HG02623 (cell line): ENCODE results near the gene FIBCD1.

Source experiments
- ATAC-seq: cut with Tn5 transposase; IDR thresholded peaks from one replicate; pipeline ENCODE4 v1.9.1; 2021; ENCODE audit warnings: moderate library complexity; ENCODE audit not compliant: unreplicated experiment

FIBCD1 gene

DNA sequence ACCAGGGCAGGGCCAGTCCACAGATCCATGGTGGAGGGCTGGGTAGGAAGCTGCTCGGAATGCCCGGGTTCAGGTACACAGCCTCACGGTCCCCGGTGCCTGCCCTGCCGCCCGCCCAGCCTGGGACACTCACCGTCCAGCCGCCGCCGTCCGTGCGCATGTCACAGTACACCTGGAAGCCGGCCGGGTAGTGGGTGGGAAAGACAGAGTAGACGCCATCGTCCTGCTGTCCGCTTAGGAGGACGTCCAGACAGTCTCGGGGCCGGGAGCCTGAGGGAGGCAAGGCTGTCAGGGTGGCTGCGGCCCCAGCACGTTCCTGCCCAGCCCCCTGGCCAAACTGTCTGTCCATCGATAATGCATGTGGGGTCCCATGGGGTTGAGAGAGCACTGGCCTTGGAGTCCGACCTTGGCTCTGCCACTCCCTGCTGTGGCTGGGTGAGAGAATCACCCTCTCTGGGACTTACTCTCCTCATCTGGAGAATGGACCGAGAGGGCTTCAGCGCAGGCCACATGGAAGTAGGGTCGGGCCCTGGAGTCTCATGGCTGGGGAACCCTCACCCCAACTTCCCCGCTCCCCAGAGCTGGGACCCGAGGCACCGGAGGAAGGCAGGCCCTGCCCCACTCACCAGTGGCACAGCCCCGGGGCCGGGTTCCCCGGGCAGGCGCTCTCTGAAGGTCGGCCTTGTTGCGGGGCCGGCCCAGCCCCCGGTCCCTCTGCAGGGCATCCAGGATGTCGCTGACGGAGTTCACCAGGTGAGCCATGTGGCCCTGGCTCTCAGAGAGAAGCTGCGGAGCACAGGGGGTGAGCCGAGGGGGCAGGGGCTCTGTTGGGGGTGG lies 15.2 kb downstream of the FIBCD1 start:
- no peak for ATAC-seq

DNA sequence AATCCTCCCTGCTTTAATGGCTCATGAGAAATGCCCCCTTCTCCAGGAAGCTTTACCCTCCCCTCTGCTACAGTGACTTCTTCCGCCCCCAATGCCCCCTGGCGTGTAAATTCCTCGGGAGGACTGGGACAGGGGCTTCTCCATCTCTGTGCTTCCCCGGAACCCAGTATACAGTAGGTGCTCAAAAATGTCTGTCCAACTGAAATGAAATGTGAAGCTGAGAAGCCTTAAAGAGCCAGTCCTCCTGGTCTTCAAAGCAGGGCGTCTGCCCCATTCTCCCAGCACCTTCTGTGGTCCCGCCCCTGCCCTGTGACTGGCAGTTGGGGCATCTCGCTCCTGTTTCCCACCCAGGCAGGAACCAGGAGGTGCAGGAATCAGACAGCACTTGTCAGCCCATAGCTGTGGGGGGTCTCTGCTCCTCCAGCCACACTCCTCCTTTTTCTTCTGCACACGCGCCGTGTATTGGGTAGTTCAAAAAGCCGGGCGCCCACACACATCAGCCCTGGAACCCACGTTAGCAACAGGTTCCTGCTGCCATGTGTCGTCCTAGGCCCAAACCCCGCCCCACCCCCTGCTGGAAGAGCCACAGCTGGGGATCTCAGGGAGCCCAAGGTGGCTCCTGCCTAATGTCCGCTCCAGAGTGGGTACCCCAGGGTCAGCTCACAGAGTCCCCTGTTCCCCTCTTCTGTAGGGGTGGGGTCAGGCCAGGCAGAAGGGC lies 16.0 kb downstream of the FIBCD1 start:
- ATAC-seq, result no peak

DNA sequence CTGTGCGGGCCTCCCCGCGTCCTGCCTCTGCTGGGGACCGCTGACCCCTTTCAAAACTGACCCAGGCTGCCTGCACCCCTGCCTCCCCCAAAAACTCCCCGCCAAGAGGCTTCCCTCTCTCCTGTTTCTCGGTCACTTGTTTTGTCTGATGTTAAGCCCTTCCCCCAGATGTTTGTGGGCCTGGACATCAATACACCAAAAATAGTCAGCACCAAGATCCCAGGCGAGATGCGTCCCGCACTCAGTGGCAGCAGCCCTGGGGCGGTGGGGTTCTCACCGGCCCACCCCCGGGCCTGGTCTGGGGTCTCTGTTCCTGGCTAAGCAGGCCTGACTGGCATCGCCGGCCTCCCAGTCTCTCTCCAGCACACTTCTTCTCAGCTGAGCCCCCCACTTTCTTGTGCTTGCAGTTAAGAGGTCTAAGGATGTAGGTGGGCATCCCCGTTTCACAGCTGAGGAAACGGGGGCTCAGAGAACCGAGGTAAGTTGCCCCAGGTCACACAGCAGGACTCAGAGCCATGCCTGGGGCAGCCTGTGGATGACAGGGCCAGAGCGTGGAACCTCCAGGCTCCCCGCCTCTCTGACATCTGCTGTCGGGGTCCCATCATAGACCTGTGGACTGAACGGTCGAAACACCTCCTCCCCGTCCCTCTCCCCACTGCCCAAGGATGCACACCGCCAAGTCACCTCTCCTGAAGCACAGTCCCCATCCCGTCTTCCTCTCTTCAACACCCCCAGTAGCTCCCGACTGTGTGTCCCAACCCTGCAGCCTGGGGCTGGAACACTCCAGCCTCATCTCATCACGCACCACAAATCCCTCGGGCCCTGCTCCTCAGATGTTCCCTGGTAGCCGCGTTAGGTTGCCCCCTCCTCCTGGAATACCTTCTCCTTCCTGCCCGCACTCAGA lies 16.8 kb downstream of the FIBCD1 start:
- ATAC-seq, result no peak

DNA sequence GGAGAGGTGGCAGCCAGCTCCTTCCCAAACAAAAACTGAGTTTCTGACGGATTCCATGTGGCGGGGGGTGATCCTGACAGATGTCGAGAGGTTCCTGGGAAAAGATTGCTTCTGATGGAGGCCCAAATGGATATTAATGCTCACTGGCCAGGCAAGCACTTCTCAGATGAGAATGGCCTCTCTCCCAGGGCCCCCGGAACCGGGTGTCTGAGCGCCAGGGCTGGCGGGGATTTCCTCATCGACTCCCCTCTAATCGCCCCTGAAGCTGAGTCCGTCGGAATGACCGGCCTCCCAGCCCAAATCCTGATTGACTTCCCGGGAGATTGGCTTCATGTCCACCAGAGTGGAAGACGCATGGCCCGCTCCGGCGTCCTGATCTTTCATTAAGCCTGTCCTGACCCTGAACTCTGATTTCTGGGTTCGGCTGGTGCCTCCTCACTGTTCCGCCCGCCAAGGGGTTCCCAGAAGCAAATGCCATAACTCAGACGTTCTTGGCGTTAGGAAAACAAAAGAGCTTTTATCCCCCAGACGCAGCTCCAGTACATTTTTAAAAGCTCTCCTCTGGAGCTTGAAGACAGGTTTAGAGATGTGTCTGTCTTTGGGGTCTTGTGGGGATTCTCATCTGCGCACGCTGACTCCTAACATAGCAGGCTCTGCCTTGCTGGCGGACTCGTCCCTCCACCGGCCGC lies 17.6 kb downstream of the FIBCD1 start:
- no peak for ATAC-seq

DNA sequence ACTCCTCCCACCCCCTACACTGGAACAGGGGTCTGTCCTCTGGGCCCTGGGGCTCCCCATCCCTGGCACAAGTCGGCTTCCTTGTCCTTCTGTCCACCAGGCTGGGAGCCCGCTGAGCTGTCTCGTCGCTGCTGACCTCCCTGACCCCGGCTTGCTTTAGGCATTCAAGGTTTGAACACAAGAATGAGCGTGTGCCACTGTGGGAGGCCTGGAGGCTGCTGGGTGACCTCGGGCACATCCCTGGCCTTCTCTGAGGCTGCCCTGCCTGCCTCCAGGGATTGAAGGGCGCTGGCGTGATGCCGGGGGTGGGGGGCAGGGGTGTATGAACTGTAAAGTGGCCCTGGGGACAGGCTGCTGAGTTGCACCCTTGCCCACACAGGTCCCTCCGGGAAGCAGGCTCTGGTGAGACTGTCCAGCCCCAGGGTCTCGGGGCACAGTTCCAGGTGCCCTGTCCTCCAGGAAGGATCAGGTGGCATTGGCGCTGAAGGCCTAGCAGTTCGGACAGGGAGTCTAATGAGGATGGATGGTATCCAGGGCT lies 18.2 kb downstream of the FIBCD1 start:
- ATAC-seq, result no peak

DNA sequence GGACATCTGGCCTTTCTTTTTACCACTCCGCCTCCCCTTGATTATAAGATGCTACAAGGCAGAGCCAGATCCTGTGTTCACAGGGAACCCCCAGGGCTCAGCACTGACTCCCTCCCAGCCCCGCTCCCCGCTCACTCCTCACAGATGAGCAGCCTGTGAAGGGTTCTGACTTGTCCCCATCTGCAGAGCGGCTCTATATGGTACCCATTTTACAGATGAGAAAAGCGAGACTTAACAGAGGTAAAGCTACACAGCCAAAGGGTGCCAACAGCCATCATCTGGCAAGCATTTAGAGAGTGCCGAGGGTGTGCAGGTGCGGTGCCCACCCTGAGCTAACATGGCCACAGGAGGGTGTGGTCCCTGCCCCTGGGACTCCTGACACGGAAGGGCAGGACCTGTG lies 18.8 kb downstream of the FIBCD1 start:
- ATAC-seq, result no peak

DNA sequence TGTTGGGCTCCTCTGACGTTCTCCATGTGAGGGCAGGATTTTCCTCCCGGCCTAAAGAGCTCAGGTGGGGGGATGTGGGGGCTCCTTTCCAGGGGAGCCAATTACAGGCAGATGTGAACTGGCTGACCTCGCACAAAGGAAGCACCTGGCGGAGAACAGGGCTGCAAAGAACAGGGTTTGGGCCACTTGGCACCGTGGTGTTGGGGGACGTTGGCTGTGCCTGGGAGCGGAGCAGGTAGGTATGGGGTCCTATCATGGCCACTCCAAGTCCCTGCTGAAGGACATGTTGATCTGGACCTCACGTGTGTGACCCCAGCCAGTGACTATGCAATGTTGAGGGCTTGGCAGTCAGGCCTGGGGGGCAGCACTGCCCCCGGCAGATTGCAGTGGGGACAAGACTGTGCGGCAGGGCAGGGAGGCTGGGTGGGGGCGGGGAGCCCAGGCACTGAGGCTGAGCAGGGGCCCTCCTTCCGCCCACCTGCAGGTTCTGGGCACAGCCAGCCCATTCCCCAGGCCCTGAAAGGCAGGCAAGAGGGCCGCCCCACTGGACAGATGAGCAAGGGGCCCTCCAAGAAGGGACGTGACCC lies 19.4 kb downstream of the FIBCD1 start:
- no peak for ATAC-seq

DNA sequence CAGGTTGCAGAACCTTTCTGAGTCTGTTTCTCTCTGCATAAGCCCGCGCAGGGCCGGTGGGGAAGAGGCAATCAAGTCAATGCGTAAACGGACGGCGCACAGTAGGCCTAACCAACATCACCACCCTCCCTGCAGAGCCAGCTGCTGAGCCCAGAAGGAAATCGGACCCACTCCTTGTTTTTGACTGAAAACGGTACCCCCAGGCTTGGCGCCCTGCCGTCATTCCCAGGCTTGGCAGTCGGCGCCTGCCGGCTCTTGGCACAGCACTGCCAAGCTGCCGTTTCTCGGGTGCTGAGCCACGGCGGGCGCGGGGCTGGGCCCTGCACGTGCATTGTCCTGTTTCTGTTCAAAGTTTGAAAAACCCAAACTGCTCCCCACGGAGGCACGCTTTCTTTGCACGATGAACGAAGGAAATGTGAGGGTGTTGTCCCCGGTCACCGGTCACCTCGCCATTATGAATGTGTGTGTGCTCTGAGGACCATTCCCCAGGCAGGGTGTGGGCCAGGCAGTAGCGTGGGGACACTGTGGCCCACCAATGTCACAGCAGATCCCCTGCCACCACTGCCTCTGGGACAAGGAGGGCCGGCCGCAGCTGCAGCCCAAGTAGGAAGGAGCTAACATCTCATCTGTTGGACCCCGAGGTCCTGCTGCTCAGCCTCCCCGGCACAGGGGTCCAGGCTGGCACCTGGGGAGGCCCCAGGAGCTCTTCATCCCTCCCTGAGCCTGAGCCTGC lies 20.1 kb downstream of the FIBCD1 start:
- no peak for ATAC-seq

DNA sequence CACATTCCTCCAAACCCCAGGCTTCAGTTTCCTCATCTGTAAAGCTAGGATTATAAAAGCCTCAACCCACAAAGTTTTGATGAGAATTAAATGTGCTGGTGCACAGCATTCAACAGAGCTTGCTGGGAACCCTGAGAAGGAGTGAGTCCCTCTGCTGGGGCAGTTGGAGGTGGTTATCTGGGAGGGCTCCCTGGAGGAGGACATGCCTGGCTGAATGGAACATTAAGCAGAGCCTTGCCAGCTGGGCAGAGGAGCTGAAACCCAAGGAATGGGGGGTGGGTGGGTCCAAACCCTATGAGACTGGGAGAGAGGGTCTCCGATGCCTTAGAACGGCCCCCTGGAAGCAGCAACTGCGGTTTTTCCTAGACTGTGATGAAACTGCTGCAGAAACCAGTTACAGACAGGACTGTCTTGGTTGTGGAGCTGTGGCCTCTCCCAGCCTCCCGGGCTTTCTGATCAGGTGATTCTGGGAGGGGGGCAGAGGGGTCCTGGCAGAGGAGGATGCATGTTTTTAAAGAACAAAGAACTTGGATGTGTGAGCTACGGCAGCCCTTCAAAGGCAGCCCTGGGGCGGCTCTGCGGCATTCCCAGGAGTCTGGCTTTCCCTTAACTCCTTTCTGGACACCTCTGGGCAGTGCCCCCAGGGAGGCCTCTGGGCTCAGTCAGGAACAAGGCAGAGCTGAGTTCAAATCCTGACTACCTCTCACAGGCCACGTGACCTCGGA lies 20.8 kb downstream of the FIBCD1 start:
- ATAC-seq, result no peak

DNA sequence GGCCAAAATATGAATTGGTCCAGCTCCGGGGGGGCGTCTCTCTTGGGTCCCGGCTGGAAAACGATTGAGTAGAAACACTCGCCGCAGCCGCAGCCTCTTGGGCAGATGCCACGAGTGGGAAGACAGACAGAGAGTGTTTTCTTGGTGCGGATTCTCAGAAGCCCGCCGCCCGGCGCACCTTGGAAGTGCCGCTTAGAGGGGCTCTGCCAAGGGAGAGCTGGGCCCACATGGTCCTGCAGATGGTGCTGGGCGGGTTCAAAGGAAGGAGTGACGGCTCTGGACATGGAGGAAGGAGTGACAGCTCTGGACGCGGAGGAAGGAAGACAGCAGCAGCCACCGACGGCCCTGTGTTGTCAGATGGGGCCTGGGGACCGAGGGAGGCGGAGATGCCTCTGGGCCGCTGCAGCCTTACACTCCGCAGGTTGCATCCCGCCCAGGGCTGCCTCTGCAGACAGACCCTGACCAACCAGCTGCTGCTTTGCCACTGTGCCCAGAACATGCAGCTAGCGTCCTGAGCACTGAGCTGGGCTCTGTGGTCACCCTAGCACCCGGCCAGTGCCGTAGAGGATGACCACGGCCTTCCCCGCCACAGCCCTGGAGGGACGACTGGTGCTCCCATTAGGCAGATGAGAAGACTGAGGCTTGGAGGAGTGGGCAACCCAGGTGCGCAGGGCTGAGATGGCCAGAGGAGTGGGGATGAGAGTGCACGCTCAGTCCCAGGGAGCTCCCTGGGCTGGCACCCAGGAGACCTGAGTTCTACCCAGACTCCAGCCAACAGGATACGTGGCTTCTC lies 21.7 kb downstream of the FIBCD1 start:
- no peak for ATAC-seq

DNA sequence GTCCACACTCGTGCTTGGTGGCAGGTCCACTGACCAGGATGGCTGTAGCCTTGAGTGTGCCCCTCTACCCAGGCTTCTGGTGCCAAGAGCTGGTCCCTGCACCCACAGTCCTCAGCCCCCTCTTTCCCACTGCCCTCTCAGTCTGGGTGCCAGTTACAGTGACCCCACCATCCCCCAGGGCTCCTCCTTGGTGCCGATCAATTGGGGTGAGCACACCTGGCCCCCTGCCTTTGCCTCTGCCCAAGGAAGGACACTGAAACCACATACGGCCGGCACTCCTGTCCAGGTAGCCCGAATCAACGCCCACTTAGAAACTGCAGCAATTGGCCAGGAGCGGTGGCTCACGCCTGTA lies 24.0 kb downstream of the FIBCD1 start:
- no peak for ATAC-seq

DNA sequence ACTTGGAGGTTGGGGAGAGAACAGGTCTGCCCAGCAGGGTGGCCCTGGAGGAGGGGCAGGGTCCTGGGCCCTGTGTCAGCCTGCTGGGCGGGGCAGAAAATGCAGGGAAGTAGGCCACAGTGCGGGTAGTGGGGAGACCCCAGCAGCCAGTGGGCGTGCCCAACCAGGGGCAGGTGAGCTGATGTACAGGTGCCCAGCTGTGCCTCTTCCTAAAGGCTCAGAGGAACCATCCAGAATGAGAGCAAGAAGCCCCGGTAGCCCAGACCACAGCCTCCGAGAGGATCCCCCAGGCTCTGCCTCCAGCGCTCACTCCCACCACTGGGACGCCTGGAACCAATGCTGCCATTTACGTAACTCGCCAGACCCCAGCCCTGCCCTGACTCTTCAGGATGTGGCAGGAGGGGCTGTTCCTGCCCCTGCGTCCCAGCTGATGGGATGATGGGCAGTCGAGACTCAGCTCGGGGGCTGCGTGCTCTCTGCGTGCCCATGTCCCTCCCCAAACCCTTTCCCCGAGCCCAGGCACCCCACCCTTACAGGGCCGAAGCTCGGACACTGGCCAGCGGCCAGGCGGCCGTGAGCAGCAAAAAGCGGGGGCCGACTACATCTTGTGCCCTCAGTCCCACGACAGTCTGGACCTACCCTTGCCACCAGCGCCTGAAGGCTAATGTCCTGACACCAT lies 24.5 kb downstream of the FIBCD1 start:
- ATAC-seq, result no peak

DNA sequence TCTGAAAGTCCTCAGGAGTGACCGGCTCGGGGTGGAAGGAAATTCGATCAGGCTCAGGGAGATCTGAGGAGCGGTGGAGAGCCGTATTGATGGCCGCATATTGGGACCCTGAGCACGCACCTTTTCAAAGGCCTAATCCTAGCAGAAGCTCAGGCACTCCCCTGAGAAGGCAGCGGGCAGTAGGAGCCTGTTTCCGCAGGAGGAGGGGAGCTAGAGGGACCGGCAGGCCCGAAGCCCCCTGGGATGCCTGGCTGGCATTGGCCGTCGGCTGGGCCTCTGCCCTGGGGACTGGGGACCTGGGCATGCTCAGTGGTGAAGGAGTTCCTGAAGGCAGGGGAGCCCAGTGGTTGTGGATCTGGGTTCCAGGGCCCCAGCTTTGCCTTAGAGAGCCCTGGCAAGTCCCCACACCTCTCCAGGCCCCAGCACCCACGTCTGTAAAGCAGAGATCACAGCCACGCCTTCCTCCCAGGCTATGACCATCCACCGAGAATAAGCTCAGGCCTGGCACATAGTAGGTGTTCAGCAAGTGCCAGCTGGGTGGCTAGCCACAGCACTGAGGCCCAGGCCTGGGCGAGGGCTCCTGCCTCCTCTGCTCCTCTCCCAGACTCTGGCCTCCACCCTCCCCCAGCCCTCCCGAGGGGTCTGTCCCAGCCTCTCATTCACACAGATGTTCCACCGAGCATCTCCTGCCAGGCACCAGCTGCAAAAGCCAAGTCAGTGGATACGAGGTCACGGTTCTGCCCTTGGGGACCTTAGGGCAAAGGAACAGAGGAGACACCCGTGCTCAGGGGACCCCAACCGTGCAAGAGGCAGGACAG lies 25.2 kb downstream of the FIBCD1 start:
- ATAC-seq, result no peak

DNA sequence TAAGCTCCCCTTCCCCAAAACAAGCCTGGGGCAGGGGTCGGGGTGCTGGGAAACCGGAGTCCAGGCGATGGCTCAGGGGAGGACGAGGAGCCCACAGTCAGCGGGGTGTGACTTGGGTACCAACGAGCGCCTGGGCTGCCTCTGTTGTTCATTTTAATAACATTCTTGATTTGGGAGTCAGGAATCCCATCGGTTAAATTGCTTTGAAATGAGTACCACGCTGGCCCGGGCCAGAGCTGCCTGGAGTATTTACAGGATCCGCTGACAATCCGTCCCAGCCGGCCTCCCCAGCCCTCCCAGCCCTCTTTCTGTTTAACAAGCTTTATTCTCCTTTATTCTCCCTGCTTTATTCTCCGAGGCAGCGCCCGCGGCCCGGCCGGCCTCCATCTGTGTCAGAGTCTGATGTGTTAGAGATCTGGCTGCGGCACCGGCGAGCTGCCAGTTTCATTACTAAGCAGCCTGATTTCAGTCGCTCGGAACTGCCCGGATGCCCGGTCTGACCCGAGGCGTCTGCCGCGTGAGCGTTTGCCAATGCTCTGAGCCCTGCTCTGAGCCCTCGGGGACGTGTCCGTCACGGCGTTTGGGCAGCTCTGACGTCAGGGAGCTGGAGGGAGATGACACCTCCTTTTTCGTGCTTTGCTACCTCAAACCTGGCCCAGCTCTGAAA lies 26.0 kb downstream of the FIBCD1 start:
- no peak for ATAC-seq

DNA sequence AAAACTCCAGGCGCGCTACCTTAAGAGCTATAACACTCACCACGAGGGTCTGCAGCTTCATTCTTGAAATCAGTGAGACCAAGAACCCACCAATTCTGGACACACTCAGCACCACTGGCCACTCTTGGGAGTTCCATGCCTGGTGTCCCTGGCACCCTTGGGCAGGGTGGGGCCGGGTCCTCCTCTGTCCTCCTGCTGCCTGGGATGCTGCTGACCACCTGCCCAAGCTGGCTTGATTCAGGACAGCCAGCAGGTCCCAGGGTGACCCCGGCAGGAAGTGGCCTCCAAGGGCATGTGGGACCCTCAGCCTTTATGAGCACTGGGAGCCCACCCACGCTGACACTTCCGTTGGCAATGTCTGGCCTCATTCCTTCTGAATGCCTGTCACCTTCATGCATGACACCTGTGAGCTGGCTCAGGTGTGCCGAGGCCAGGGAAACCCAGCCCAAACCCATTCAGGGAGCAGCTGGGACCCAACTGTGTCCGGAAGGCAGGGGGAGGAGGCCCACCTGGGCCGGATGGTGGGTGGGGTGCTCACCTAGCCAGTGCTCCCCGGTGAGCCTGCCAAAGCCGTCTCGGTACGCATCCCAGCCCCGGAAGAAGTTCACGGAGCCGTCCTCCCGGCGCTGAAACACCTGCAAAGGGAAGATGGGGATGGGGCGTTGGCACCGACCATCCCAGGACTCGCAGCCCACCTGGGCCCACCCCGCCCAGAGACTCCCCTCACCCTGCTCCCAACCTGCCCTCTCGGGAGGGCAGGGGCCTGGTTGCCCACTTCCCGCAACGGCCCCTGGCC lies 27.6 kb downstream of the FIBCD1 start:
- no peak for ATAC-seq
